H1 (cell line): ENCODE data around the gene KRTAP10-4. TPM values are rescaled to one million over a fixed set of nuclear protein-coding genes. Genes with fewer than 3 reads are reported as not detected.

Experiments used
- CREB1 ChIP-seq: IDR thresholded peaks from 2 replicates; pipeline ENCODE4 v1.6.1; 2012; ENCODE audit warnings: inconsistent platforms
- POLR2A ChIP-seq, 2 experiments: IDR thresholded peaks; 1 replicate in 1 of 2; 2 replicates in 1 of 2; pipeline ENCODE4 v1.6.1; 2011; ENCODE audit warnings: low read depth in 2 of 2, low read length in 2 of 2, mild to moderate bottlenecking in 2 of 2; ENCODE audit errors: control extremely low read depth in 1 of 2
- polyA plus RNA-seq, 7 experiments: library from polyadenylated mRNA; depleted of rRNA in 3 of 7; stranded (reverse) in 5 of 7; unstranded in 2 of 7; fragments of >200 nt in 5 of 7; fragments of 200-250 nt in 2 of 7; gene quantifications; 1 replicate in 5 of 7; 2 replicates in 1 of 7; 4 replicates in 1 of 7; pipeline versions ENCODE4 v1.2.1 to v1.2.3, GENCODE V29; 2011 to 2013; ENCODE audit warnings: missing spikeins in 2 of 7, mixed read lengths in 2 of 7
- total RNA-seq: library from RNA; stranded (reverse); fragmentation: NEBNext Ultra II Directional; extraction: Animal tissue kit (Norgen Biotek cat#: 25700); gene quantifications from 2 replicates; pipeline ENCODE4 v1.2.1, GENCODE V29; 2021
- TF ChIP-seq, protein P1 (sequence below): IDR thresholded peaks from 2 replicates; pipeline ENCODE4 v1.6.1; 2011; ENCODE audit warnings: low read length, improper control_type of control experiment

Gene KRTAP10-4
- total and polyA plus RNA-seq, 2 of the 8 experiments (the other 6 are each of a cell fraction or from before 2014, with no cell fraction given), result not detected

DNA sequence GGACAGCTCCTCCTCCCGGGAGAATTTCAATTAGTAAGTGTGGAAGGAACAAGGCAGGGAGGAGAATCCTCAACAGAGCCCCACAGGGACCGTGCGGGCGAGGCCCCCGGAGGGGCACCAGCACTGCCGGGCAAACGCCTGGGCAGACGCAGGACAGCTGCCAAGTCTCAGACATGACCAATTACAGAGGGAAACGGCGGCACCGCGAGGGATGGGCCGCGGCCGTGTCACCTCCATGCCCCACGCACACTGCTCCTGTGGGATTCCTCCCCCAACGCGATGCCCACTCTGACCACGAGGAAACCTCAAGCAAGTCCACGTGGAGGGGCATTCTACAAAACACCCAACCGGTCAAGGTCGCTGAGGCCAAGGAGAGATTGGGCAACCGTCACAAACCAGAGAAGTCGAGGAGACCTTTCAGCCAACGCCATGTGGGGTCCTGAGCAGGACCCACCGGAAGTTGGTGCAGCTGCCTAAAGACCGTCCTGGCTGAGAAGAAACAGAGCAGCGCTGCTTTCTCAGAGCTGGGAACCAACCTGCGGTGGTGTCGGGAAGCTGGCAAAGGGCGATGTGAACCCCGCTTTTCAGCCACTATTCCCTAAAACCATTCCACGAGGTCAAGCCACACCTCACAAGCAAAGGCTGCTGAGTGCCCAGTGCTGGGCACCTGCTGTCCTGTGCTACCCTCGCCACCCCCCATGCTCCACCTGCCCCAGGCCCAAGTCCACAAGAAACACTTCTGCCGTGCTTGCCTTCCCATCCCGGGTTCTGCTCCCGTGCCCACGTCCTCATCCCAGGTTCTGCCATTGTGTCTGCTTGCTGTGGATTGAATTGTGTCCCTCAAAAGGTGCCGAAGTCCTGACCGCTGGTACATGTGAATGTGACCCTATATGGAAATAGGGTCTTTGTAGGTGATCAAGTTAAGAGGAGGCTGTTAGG lies 1.4 kb upstream of the KRTAP10-4 start (continued):
- TF ChIP-seq, protein P1, sequence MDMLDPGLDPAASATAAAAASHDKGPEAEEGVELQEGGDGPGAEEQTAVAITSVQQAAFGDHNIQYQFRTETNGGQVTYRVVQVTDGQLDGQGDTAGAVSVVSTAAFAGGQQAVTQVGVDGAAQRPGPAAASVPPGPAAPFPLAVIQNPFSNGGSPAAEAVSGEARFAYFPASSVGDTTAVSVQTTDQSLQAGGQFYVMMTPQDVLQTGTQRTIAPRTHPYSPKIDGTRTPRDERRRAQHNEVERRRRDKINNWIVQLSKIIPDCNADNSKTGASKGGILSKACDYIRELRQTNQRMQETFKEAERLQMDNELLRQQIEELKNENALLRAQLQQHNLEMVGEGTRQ, result no peak
- TF ChIP-seq POLR2A (IDR thresholded peaks at IDR 0.05; ENCODE audit: control extremely low read depth in 1 of 2, low read depth in 2 of 2, low read length in 2 of 2), result no peak
- no peak for TF ChIP-seq CREB1
